Left cardiac atrium (tissue), 4 donors: ENCODE measurements around the gene SMYD3. TPM values are rescaled to one million over a fixed set of nuclear protein-coding genes. Genes with fewer than 3 reads are reported as not detected.

Source experiments
- ATAC-seq, 2 donors: fragments of 200-7000 bp; cut with Tn5 transposase; one replicate each; pipeline ENCODE4 v1.9.1; 2020; ENCODE audit warnings: mild to moderate bottlenecking in 2 of 2, moderate library complexity in 2 of 2
- DNase-seq: peaks from one replicate; pipeline ENCODE4 v3.0.0-alpha.2; 2020
- intact Hi-C, 2 donors: fragments of 100-400 bp; cut with DNase I; formaldehyde crosslinking; loops; one replicate each; pipeline versions ENCODE4 v1.14.1 to v1.15.1; 2022 to 2023
- total RNA-seq, 2 donors: library from RNA; stranded (reverse); fragmentation: NEBNext Ultra II Directional; extraction: Animal tissue kit (Norgen Biotek cat#: 25700); gene quantifications; one replicate each; pipeline ENCODE4 v1.2.1, GENCODE V29; 2021
- donor health status: DM: no; HTN: yes; CAD: no.
- donor health status: DM: no; HTN: yes; CAD: no; lungs with severe emphysema.
- donor health status: DM: yes; HTN: yes; CAD: no.
- donor health status: Dilated cardiomyopathy.

SMYD3 gene
- total RNA-seq, 2 donors from 2014 or later: 6.5 to 11.9 TPM

DNA sequence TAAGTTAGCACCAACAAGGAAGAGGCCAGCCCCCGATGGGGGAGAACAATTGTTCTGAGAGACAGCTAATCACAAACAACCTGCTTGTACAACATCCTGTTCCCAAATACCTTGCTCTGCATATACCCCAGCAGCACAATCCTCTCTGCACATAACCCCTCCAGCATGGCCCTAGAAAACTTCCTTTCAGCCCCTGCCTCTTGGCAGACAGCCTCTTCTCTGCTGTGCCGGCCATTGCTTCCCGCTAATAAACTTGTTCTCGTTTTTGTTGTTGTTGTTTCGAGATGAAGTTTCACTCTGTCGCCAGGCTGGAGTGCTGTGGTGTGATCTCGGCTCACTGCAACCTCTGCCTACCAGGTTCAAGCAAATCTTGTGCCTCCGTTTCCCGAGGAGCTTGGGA is 392.7 kb downstream of the SMYD3 start:
- no peak for ATAC-seq
- no peak for DNase-seq
- intact Hi-C loops: loop anchor here in 1 of 2 donors (10.0 kb wide), 2 partner anchors 100 to 960 kb away; partner anchors contain the start of gene KIF26B

DNA sequence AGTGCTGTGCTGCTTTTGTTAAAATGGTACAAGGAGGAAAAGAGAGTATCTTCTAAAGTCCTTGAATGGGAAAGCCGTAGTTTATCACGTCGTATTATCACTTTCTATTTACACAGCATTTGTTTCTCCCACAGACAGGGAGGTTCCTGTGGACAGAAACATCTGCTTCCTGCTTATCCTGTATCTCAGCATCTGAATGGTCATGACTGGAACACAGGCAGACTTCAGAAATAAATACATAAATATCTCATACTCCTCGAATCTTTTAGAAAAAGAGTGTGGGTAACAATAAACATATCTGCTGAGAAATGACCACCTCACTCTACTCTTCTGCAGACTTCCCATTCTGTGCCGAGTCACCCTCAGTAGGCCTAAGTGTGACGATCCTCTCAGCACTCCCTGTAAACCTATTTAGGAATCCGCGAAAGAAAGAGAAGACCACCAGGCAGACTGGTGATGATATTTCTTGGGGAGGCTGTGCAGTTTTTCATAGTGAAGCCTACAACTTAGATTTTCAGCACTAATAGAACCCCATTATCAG is 393.5 kb downstream of the SMYD3 start:
- DNase-seq: no peak
- ATAC-seq: no peak
- intact Hi-C loops: loop anchor here in 1 of 2 donors (10.0 kb wide), 2 partner anchors 99 to 959 kb away; partner anchors contain the start of gene KIF26B

DNA sequence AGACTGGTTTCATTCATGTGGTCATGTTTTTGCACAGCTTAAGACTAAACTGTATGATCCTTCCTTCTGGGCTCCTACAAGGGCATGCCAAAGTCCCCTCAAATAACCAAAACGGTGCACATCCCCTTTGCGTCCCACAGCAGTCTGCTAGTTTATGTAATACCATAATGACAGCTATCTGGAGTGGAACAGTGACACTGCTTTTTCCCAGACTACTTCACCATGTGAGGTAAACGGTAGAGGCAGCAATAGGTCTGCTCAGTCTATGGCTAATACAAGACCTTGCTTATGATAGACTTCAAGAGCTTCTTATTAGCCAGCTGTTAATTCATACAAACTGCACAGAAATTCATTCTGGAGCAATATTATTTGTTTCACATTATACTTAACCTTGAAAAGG is 395.5 kb downstream of the SMYD3 start:
- DNase-seq (no peak), ATAC-seq (no peak)
- intact Hi-C loops: loop anchor here in 1 of 2 donors (10.0 kb wide), 2 partner anchors 97 to 957 kb away; partner anchors contain the start of gene KIF26B

DNA sequence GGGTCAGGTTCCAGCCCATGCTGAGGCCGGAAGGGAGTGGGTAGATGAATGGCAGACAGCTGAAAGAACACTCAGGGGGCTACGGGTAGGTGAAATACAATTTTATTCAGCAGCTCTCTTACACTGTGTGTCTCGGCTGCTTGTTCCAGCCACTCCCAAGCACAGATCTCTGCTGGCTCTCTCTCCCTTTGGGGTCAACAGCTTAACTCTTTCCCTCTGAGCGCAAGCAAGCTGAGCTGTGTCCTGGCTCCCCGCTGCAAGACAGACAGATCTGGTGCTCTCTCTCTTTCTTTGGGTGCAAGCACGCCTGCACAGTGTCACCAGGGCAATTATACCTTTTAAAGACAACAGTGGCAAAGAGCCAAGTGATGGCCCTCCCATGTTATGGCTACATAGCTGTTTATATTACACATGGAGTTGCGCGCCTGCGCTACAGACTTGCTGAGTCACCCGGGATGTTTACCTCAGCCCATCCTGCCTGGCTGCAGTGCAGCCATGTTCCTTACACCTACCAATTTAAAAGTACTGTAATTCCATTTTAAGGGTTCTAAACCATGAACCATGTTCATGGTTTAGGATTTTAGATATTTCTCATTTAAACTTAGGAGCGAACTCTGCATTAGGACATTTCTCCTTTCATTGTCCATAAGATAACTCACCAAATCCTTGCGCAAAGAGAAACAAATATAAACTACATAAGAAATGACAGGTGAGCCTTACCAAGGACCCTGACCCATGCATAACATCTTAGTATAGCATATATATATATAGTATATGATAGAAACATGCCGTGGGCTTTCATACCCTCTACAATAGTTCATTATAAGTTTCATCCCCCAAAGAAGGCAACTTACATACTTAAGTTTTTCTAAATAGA is 396.5 kb downstream of the SMYD3 start:
- ATAC-seq: no peak
- DNase-seq: no peak
- intact Hi-C loops: loop anchor here in 1 of 2 donors (10.0 kb wide), 2 partner anchors 96 to 956 kb away; partner anchors contain the start of gene KIF26B

DNA sequence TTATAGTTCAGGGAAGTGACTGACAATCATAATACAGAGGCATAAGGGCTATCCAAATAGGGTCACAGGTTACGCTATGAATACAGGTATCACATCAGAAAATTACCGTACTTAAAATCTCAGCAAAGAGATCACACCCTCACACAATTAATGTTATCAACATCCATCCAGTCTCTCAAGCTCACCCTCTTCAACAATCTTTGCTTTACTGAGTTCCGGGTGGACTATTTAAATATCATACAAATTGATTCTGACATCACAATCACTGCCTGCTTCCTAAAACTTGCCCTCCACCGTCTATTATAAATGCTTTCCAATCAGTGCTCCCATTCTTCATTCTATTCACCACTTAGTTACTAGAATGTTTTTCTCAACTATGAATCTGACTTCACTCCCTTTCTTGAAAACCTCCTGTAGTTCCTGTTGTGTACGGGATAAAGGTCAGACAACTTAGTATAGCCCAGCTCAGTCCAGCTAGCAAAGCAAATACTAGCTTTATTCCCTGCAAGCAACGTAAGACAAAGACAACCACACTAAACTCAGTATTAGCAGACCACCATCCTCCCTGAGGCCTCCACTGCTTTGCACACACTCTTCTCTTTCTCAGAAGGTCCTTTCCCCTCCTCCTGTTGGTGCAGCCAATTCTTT is 398.7 kb downstream of the SMYD3 start:
- intact Hi-C loops: no loop called here
- no peak for DNase-seq
- ATAC-seq: no peak

DNA sequence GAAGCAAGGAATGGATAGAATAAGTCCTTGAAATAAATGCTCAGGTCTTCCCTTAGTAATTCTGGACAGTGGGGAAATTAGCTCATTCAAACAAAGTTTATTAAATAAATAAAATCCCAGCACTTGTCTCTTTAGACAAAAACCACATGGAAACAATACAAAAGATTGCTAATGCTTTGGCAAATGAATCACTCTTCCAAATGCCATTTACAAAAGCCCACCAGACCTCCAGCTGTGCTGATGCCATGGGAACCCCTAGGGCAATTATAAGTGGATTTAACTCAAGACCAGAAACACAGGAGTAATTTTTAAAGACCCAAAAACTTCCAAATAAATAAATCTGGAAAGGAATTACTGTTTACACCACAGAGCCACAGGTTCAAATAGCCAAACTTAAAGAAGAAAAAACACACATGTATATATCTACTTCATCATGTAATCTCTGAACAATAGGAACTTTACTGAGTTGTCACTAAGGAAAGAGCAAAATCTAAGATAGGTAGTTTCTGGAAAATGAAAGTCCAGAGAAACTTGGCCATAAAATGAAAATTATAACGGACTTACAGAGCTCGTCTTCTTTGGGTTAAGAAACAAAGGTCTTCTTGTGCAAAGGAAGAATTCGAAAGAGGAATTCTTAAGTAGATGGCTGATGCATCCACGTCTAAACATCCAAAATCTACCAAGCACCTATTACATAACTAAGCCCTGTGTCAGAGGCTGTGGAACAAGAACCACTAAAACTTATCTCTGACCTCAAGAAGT is 399.4 kb downstream of the SMYD3 start:
- intact Hi-C loops: no loop called here
- DNase-seq: no peak
- no peak for ATAC-seq

DNA sequence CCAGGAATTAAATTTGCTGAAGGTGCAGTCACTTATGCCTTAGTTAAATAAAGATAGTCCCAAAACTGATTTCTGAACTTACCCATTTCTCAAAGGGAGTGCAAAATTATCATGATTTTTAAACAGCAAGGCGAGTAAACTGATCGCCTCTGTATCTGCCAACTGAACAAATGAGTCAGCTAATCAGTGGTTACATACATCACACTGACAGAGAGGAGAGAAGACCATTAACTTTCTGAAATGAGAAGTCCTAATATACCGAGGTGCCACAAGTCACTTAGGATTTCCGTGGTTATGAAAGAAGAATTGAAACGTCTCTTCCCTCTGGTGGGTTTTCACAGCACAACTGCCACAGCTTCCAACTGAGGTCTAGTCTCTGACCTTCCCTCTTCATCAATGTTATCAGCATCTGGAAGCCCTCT is 400.7 kb downstream of the SMYD3 start:
- DNase-seq: no peak
- intact Hi-C loops: no loop called here
- ATAC-seq: no peak

DNA sequence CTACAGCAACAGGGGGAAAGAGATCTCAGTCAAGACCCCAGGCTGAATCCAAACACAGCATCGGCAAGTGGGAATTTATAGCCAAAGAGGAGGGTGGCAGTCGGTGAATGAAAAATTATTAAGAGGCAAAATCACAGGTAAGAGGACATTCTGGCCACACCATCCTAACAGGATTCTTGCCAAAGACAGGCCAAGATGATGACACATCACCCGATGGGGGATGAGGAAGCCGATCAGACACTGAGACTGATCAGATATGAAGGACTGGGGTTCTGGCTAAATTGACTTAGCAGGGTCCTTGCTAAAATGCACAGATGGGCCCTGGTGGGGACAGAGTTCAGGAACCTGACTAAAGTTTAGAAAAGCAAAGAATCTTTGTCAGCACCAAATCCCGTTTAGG is 402.2 kb downstream of the SMYD3 start:
- intact Hi-C loops: no loop called here
- no peak for DNase-seq
- no peak for ATAC-seq

DNA sequence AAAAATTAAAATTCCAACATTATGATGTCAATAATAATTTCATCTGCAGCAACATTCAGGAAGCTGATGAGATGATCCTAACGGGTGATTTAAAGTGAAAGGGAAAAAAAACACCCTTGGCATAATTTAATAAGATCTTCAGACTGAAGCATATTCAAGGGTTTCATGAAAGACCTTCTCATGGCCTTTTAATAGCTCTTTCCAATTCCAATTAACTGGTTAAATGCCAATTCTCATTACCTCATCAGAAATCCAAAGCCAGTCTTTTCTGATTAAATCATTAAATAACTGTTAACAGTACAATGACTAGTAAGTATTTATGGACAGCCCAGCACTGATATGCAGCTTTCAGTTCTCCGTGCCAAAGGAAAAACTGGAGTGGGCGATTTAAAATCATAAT is 407.5 kb downstream of the SMYD3 start:
- DNase-seq (no peak), ATAC-seq (no peak)
- intact Hi-C loops: no loop called here

DNA sequence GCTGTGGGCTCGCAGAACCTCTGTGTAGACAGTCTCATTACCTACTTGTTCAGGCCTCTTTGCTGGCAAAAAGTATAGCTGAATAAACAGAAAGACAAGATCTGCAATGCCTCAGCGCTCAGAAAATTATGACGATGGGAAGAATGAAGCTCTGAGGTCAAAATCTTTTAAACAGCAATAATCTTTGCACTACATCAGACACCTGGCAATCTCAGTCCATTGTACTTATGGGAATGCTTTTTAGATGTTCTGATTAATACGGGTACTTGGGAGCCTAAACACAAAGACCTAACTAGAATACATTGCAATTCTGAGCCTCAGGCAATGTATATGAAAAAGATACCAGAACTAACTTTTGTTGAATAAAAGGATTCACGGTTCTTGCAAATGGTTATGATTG is 410.7 kb downstream of the SMYD3 start:
- no peak for DNase-seq
- intact Hi-C loops: no loop called here
- no peak for ATAC-seq

DNA sequence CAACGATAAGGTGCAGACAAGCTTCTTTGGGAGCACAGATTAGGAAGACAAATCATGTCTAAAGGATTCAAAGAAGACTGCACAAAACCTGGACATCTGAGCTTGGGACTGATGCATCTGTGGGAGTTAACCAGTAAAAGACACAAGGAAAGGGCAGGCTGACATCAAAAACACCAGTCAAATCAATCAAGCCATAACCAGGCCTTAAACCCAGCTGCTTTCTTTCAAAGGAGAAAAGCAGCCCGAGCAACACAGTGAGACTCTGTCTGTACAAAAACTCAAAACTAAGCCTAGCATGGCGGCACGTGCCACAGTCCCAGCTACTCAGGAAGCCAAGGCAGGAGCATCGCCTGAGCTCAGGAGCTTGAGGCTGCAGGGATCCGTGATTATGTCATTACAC is 411.6 kb downstream of the SMYD3 start:
- intact Hi-C loops: no loop called here
- ATAC-seq: no peak

DNA sequence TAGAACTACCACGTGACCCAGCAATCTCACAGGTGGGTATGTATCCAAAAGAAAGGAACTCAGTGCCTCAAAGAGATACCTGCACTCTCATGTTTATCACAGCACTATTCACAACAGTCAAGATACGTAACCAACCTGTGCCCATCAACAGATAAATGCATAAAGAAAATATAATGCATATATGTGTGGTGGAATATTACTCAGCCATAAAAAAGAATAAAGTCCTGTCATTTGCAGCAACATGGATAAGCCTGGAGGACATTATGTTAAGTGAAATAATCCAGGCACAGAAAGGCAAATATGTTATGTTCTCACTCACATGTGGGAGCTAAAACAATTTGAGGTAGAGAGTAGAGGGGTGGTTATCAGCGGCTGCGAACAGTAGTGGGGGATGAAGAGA is 413.8 kb downstream of the SMYD3 start:
- ATAC-seq: no peak
- no peak for DNase-seq
- intact Hi-C loops: no loop called here

More for the DNA sequence above, 411.6 kb downstream of the SMYD3 start:
- no peak for DNase-seq

DNA sequence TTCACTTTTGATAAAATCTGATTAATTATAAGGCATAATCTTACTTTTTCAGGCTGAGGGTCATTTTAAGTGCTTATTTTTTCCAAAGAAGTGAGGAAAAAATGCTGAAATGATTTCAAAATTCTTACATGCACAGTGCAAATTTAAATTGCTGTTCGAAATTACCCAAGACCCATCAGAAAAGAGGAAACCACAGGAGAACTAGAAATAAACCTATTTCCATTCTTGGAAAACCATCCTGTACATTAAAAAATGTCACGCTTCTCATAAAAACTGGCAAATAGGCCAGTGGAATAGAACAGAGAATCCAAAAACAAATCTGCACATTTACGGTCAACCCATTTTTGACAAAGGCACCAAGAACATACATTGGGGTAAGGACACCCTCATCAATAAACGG is 414.9 kb downstream of the SMYD3 start:
- intact Hi-C loops: no loop called here
- ATAC-seq (no peak), DNase-seq (no peak)

DNA sequence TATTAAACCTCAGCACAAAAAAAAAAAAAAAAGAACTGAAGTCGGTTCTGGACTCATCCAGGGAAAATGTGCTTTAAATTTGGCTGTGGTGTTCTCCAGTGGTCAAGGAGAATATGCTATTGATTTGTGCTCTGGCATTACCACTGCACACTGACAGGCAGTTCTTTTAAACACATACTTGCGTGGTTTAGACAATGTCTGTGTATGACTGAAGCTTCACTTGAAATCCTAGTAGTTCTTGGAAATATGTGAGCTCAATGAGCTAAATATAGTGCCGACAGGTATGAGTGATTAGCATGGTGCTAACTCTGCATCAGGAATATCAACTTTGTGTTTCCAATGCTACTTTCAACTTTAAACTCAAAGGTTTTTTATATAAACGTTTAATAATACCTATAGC is 415.6 kb downstream of the SMYD3 start:
- intact Hi-C loops: no loop called here
- DNase-seq (no peak), ATAC-seq (no peak)

DNA sequence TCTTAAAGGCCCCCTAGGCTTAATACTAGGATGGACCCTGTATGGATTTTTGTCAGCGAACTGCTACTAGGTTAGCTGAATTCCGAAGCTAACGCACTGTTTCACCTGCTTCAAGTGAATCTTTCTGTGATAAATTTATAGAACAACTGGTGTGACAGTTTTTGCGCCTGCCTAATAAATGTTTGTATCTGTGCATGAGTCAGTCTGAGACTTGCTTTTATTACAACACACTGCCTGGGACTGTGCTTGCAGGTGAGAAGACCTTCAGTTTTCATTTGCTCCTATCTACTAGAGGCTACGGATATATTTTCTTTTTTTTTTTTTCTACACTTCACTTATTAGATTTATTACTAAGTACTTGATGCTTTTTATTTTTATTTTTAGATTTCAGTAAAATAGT is 420.9 kb downstream of the SMYD3 start:
- no peak for DNase-seq
- no peak for ATAC-seq
- intact Hi-C loops: no loop called here

DNA sequence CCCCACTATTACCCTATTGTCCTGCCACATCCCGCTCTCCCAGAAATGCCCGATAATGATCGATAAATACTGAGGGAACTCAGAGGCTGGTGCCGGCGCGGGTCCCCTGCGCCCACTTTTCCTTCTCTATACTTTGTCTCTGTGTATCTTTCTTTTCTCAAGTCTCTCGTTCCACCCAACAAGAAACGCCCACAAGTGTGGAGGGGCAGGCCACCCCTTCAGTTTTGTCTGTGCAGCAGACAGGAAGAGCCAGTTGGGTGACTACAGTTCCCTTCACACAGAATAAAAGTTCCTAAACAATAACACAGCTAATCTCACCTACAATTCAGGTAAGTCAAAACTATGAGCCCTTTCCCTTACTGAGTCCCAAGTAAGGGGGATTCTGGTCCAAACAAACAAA is 423.7 kb downstream of the SMYD3 start:
- DNase-seq (no peak), ATAC-seq (no peak)
- intact Hi-C loops: no loop called here

DNA sequence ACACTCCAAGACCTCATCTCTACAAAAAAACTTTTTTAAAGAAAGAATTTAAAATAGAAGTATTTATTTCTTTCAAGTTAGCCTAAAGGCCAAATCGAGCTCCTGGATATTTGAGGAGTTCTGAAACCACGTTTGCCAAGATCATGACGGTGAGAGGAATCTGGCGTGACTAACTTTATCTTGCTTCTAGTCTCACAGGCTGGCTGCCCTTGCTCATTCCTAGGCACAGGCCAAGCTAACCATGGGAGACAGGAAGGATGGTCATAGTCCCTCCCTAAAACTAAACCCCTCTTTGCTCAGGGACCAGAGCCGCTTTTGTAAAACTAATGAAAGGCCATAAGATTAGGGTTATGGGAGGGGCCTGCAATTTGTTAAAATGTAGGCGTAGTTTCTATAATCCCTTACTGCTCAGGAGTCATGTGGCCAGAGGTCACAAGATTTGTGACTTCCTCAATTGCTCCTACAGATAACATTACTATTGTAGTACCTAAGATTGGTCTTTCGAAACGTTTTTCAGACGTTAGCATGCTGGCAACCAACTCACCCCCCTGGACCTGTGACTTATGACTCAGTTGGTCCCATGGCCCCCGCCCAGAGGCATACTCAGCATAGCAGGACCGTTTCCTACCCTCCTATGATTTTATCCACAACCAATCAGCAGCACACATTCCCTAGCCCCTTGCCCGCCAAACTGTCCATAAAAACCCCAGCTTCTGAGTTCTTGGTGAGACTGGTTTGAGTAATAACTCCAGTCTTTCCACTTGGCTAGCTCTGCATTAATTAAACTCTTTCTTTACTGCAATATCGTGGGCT is 425.0 kb downstream of the SMYD3 start:
- intact Hi-C loops: no loop called here
- ATAC-seq (no peak), DNase-seq (no peak)

DNA sequence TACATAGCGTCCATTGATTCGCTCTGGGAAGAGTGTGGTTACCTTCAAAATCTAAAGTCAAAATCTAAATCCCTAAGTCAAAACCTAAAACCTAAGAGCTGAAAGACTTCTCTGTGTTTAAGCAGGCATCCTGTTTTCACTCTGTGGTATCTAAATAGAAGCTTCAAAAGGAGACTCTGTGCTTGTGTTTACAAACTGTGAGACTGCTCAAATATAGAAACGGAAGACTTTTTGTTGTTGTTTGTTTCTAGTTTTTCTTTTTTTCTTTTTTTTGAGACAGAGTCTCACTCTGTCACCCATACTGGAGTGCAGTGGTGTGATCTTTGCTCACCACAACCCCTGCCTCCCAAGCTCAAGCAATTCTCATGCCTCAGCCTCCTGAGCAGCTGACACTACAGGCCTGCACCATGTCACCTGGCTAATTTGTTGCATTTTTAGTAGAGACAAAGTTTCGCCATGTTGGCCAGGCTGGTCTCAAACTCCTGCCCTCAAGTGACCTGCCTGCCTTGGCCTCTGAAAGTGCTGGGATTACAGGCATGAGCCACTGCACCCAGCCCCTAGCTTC is 425.9 kb downstream of the SMYD3 start:
- DNase-seq (no peak), ATAC-seq (no peak)
- intact Hi-C loops: no loop called here
